NCI-H69 (cell line): ENCODE measurements around the gene EXOC3L4.

Source experiments
- DNase-seq: peaks from one replicate; lab custom pipeline; 2025; lab: John Stamatoyannopoulos, UW

Gene EXOC3L4

DNA sequence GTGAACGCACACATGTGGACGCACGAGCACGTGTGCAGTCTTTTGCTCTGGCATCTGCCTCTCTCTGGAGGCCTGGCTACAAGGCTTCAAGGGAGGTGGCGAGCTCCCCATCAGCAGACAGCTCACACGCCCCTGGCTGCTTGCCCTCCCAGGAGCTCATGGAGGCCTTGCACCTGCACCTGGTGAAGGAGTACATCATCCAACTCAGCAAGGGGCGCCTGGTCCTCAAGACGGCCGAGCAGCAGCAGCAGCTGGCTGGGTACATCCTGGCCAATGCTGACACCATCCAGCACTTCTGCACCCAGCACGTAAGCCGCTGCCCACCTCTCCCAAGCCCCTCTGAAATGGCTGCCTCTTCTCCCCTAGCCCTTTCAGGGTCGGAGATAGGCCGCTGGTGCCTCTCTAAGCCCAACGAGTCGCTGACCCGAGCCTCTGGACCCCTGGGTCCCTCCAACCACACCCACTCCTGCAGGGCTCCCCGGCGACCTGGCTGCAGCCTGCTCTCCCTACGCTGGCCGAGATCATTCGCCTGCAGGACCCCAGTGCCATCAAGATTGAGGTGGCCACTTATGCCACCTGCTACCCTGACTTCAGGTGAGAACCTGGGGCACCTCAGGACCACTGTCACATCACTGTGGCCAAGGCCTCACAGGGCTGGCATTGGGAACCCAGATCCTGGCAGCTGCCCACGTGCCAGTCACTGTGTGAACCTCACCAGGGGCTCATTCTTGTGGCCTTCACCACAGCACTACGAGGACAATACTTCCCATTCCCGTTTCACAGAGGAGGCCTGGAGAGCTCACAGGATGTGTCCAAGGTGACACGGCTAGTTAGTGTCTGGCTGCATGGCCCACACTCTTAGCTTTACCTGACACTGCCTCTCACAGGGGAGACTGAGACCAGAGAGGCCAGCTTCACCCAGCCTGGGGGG is 39.0 kb downstream of the EXOC3L4 start:
- DNase-seq, result no peak

DNA sequence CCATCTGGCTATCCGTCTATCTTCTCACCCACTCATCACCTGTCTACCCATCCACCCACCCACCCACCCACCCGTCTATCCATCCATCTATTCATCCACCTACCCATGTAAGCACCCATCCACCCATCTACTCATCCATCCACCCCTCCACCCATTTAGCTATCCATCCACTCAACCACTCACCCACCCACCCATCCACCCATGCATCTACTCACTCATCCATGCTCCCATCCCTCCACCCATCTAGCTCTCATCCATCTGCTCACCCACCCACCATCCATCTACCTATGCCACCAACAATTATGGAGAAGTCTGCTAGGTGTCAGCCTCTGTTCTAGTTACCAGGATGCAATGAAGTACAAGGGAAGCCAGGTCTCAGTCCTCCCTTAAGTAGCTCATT is 39.9 kb downstream of the EXOC3L4 start:
- no peak for DNase-seq

DNA sequence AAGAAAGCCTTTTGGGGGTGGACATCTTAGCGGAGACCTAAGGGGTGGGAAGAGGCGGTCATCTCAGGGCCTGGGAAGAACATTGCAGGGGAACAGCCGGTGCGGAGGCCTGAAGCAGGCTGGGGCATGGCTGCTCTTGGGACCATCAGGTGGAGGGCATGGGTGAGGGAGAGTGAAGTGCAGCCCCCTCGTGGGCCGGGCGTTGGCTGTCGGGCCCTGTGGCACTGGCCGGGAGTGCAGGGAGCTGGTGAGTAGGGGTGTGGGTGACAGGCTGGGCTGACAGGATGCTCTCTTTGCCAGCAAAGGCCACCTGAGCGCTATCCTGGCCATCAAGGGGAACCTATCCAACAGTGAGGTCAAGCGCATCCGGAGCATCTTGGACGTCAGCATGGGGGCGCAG is 40.4 kb downstream of the EXOC3L4 start:
- DNase-seq, result no peak

DNA sequence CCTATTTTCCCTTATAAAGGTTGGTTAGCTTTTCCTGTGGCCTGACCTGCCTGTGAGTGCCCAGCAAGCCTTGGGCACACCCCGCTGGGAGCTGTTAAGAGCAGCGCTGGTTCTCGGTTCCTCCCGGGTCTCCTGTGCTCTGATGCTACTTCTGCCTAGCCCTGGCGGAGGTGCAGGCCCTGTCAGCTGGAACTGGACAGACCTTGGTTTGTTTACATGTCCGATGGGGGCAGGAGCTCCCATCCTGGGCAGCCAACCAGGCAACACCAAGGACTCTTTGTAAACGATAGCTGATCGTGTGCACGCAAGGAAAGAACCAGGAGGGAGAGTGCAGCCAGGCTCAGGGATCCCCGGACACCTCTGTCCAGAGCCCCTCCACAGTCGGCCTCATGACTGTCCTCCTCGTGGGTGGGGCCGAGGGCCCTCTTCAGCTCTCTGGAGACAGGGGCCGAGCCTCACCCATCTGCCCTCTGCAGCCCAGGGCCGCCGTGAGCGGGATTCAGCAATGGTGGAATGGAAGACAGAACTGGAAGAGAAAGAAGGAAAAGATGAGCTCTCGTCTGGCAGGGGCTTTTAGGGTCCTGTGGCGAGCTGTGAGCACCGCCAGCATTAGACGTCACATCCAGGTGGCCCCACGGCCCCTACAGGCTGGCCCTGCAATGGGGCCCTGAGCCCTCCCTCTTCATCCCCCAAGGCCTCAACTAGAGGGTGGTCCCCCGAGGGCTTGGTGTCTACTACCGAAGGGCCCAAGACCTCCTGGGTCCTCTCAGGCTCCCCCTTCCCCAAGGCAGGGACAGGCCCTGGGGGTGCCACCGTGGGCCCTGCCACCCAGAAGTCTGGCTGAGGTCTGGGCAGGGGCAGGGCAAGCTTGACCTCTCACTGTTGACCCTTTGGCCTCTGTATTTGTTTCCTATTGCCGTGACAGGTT is 41.1 kb downstream of the EXOC3L4 start:
- DNase-seq, result no peak

DNA sequence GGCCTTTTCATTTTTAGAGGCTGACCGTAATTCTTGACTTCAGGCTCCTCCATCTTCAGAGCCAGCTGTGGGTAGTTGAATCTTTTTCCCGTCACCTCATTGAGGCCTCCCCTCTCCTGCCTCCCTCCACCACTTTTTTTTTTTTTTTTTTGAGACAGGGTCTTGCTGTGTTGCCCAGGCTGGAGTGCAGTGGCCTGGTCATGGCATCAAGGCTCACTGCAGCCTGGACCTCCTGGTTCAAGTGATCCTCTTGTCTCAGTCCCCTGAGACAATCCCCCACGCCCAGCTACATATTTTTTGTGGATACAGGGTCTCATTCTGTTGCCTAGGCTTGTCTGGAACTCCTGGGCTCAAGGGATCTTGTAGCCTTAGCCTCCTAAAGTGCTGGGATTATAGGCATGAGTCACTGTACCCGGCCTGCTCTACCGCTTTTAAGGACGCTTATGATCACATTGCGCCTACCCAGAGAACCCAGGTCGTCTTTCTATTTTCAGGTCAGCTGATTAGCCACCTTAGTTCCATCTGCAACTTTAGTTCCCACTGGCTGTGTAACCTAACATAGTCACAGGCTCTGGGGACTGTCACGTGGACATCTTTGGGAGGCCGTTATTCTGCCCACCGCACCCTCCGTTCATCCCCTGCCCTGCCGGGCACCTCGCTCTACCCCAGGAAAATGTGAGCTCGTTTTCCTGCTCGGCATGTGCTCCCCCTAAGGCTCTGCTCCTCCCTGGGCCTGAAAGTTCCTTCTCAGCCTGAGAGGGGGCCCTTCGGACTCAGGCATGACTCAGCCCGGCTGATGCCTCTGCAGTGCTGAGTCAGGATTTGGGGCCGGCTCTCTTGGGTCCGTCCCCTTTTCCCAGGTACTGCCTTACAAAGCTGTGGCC is 42.1 kb downstream of the EXOC3L4 start:
- DNase-seq, result no peak

DNA sequence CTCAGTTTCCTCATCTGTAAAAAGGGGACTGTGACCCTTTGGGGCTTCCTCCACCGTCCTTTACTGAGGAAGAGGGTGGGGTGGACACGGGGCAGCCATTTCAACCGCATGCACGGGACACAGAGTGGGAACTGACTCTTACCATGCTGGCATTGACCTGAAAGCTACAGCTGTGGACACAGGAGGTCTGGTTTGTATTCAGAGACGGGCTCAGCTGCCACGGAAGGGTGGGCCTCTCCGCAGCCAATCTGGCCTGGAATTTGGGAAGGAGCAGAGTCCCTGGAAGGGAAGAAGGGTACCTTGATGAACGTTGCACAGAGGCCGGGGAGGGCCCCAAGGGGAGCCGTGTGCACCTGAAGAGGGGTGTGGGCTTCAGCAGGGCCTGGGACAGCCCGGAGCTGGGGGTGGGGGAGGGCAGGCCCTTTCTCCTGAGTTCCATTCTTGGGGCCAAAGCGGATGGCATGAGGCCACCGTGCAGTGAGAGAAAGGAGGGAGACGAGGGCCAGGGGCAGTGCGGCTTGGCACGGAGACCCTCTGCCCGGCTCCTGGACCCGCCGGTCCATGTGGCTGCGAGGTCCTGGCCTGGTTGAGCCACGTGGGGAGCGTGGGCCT is 43.3 kb downstream of the EXOC3L4 start:
- no peak for DNase-seq

DNA sequence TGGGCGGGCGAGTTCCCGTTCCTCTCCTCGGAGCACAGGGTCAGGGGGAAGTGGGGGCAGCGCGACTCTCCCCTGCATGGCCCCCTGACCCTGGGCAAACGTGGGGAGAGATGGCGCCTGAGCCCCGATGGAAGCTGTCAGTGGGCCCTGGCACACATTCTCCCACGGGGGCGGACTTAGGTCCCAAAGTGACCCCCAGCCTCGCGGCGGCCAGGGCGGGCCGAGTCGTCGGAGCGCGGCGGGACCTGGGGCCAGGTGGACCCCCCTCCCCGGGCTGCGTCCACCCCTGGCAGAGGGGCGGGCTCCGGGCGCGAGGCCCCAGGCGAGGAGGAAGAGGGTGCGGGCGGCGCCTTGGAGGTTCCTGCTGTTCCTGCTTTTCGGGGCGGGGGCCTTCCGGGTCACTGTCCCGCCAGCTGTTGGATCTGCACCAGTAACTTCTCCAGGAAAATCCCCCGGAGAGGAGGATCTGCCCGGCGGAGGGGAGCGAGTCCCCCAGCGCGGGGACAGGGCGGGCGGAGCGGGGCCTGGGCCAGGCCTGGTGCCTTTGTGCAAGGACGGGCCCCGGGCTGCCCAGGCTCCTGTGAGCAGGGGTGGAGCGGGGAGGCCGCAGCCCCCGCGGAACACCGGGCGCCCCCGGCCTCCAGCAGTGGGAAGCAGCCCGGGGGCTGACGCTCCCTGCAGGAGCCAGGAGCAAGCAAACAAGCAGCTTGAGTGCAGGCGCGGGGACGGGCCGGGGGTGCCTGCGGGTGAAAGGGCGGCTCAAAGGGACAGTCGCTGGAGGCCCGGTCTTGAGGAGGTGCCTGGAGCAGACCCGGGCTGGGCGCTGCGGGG is 44.0 kb downstream of the EXOC3L4 start:
- DNase-seq, result peak; percentile 20

DNA sequence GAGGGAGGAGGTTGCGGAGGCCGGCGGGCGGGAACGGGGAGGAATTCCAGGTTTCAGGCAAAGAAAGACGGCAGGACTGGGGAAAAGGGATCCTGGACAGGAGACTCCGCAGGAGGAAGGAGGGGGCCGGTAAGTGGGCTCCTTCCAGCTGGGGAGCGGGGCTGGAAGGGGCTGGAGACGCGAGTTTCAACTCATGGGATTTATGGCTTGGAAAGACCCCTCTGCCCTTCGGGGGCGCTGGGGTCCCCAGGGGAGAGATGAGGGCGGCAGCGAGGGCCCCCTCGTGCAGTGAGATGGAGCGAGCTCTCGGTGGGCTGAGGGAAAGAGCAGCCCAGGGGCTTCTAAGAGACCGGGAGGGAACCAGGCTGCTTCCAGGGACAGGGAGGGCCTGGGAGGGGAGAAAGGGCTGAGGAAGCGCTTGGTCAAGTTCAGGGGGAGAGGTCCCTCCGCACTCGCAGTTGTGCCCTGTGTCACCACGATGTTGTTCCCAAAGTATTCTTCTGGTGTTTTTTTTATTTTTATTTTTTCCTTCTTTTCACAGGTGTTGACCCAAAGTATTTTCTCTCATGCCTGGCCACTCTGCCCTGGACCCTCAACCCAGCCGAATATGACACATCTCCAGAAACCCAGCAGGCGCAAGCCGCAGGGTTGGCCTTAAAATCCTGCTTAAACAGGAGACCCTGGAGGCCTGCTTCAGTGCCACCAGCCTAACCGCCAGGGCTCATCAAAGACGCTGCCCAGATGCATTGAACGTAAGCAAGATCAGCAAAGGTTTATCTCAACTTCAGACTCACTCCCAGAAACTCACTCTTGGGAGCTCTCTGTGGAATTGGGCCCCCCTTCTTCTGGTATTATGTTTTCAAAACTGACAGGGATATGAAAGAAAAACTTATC is 44.9 kb downstream of the EXOC3L4 start:
- no peak for DNase-seq

DNA sequence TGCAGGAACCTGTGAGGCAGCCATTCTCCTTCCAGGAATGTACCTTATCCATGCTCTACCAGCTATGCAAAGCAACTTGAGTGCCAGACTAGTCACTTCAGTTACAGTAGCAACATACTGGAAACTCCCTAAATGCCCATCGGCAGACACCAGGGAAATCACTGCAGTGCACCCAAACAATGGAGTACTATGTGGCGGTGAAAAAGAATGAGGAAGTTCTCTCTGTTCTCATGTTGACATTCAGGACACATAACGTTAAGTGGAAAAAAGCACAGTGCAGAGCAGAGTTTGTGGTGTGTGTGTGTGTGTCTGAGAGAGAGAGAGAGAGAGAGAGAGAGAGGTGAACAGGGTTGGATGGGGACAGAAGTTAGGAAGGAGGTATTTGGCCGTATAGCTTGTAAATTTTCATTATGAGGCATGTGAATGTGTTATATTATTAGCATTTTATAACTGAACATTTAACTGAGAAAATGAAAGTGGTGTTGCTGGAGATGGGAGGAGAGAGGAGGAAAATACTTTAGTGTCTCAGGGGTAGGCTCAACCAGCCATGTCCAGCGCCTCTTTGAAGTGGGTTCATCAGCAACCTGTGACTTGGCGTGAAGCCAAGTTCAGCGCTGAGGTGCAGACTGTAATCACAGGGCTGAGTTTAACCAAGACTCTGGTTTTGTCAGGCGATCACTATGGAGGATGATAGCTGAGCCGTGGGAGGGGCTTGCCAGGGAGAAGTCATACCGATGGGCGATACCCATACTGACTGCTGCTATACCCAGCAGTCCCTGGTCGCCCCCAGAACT is 46.0 kb downstream of the EXOC3L4 start:
- DNase-seq, result peak; percentile 77

DNA sequence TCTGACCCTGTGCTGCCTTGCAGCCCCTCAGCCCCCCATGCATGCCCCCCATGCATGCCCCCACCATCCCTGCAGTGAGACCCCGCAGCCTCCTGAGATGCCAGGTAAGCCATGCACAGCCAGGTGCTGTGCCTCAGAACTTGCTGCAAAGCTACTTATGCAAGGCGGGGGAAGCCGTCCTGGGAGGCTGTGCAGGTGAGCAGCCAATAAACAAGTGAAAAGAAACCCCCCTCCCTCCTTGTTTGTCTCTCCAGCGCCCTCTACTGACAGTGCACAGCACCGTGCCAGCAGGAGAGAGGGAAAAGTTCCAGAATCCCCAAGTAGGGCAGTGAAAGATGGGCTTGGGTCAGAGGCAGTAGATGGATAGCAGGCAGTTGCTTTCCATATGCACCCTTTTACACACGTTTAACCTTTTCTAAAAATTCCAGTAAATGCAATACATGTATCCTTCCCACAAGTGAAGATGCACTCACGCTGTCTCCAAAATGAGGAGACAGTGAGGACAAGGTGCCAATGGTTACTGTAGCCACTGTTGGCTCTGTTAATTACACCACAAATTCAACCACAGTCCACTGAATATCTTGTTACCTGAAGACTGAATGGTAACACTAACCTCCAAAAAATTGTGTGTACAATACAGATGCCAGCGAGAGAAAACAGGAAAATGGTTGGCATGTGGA is 46.7 kb downstream of the EXOC3L4 start:
- DNase-seq, result peak; percentile 80

DNA sequence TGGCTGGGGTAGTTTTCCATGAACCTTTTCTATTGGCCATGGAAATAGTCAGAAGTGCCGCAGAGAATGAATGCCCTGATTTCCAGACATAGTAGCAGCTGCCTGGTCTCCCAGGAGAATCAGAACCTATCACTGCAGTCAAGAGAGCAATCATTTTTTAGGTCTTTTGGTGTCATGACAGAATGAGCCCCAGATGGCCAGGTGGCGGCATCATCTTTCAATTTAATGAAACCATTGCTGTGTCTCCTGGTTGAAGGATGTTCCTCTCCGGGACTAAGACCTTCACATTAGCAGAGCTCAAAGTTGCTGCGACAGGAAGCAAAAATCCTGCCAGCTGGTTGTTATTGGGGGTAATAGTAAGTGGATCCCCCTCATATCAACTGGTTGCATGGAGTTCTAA is 47.5 kb downstream of the EXOC3L4 start:
- DNase-seq, result peak; percentile 40

DNA sequence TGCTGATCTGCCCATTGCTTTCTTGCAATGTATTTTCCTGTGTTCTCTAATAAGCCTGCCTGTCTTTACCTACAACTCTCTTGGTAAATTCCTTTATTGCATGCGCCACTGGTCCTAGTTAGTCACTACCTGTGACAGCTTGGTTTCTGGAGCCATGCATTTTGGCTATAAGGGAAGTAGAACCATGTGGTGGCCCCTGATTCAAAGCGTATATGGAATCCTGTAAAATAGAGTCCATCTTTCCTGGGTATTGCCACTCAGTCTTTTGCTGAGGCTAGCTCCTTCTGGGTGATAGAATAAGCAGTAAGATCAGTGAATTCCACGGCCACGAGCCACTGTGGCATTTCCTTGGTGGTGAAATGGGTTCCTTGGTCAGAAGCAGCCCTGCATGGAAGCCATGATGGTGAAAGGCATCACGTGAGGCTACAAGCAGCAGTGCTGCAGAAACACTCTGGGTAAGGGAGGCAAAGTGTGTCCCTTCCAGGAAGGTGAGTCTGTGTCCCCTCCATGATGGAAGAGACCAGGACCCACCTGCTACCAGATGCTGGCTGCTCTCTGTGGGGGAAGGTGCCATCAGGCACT is 48.3 kb downstream of the EXOC3L4 start:
- DNase-seq, result no peak

DNA sequence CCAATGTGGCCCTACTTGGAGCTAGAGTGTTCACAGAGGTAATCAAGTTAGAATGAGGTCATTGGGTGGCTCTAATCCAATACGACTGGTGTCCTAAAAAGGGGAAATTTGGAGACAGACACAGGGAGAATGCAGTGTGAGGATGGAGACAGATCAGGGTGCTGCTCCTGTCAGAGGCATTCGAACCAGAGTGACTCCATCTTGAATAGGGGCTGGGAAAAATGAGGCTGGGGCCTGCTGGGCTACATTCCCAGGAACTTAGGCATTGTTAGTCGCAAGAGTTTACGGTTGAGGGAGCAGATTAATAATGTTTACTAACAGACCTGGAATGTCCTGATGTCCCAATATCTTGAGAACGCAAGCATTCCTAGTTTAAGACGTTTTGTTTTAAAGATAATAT is 49.0 kb downstream of the EXOC3L4 start:
- DNase-seq, result no peak

DNA sequence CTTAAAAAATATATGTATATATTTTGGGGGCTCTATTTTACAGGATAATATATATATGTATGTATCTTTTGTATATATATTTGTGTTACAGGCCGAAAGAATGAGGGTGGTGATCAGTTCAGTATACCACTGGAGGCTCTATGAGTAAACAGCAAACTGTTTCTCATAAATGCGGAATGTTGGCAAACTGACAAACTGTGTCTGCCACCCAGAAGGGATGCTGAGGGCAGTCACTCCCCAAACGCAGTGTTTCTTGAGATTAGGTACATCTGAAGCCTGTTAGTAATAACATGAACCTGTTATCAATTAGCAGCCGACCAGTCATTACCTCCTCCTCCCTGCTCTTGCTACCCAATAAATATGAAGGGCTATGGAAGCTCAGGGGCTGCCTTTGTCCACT is 49.6 kb downstream of the EXOC3L4 start:
- DNase-seq, result no peak

DNA sequence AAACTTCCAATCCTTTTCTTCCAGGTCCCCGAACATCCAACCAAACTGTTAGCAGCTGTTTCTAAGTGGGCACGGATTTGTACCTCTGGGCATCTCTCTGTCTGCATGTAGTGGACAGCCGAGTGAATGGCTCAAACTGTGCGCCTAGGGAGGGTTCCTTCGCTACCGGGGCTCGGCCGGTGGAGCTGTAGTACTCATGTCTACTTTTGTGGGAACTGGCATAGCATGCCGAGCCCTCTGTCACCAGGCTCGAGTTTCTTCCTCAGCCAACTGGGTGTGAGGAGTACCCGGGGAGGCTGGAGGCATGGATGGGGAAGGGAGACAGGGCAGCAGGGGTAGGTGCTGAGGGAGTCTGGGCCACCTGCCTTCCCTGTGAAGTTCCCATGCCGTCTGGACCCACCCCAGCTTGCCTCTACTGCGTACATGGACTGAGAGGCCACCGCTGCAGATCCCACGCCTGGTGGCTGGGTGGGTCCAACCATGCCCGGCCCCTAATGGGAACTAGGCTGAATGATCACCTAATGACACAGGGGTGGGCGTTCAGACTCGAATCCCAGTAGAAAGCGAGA is 51.7 kb downstream of the EXOC3L4 start:
- DNase-seq, result no peak

DNA sequence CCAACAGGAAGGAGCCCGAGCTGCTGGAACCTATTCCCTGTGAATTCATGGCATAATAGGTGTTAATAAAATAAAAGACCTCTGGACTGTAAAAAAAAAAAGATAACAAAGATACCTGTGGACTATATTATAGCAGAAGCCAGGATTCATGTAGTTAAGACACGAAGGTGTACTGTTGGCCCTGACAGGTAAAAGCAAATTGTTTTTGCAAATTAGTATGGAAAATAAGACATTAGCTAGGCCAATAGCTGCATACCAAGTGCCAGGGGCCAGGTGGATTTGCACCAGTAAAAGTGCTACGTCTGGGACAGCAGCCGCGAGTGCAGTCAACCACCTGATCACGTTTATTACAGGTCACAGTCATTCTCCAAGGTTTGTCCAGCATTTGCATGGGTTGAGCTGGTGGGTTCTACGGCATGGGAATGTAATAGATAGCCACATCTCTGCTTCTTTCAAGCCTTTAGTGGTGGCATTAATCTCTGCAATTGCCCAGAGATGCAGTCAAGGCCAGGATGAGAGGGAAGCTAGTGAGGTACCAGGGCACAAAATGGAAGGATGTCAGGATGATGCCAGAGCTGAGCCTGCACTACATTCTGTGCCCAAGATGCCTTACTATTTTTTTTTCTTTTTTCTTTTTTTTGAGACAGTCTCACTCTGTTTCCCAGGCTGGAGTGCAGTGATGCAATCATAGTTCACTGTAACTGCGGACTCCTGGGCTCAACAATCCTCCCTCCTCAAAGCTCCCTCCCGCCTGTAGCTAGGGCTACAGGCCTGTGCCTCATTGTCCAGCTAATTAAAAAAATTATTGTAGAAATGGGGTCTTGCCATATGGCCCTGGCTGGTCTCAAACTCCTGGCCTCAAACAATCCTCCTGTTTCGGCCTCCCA is 55.1 kb downstream of the EXOC3L4 start:
- DNase-seq, result no peak
